OCI-LY3 (cell line): Measurements from ENCODE around the gene PDGFC.
A peak's percentile ranks its signal among the peaks of the same experiment; 100 is the strongest.

Source experiments
- H2AFZ ChIP-seq: fragments of 200-600, 300-600 bp; shearing (Covaris generic); 2 replicates; pipeline ENCODE4 v1.6.0; 2014; ENCODE audit warnings: antibody characterized with exemption, low read depth, low read length
- H3K27ac ChIP-seq: fragments of 200-600, 300-600 bp; sonication (generic); 2 replicates; pipeline ENCODE4 v1.5.1; 2014; ENCODE audit warnings: mild to moderate bottlenecking, low read length, moderate library complexity, mixed read lengths
- H3K27me3 ChIP-seq: fragments of 200-600, 300-600 bp; sonication (generic); 2 replicates; pipeline ENCODE4 v1.6.1; 2014; ENCODE audit warnings: low read depth, low read length, mixed read lengths
- H3K36me3 ChIP-seq: fragments of 200-600, 300-600 bp; sonication (generic); replicated peaks from 2 replicates; pipeline ENCODE3; 2014; ENCODE audit warnings: low read depth, low read length, mixed read lengths
- H3K4me1 ChIP-seq: fragments of 300-600, 200-600 bp; sonication (generic); 2 replicates; pipeline ENCODE4 v1.6.1; 2014; ENCODE audit warnings: low read length, mixed read lengths
- H3K4me2 ChIP-seq: fragments of 200-600, 300-600 bp; sonication (generic); 2 replicates; pipeline ENCODE4 v1.6.1; 2014; ENCODE audit warnings: low read length, mixed read lengths
- H3K4me3 ChIP-seq: fragments of 300-600, 200-600 bp; sonication (generic); 2 replicates; pipeline ENCODE4 v1.5.1; 2014; ENCODE audit warnings: antibody characterized with exemption, mild to moderate bottlenecking, low read length, moderate library complexity
- H3K79me2 ChIP-seq: fragments of 300-600, 200-600 bp; shearing (Covaris generic); 2 replicates; pipeline ENCODE4 v1.6.1; 2014; ENCODE audit warnings: mild to moderate bottlenecking, low read length, mixed read lengths
- H3K9ac ChIP-seq: fragments of 300-600, 200-600 bp; shearing (Covaris generic); 2 replicates; pipeline ENCODE4 v1.6.0; 2014; ENCODE audit warnings: mild to moderate bottlenecking, low read length, moderate library complexity
- H3K9me3 ChIP-seq: fragments of 200-600, 300-600 bp; shearing (Covaris generic); 2 replicates; pipeline ENCODE4 v1.6.1; 2014; ENCODE audit warnings: low read length, mixed read lengths; ENCODE audit not compliant: insufficient read depth
- H4K20me1 ChIP-seq: fragments of 200-600, 300-600 bp; sonication (generic); 2 replicates; pipeline ENCODE4 v1.6.1; 2016; ENCODE audit warnings: low read length, mixed read lengths; ENCODE audit not compliant: insufficient read depth
- CTCF ChIP-seq: fragments of 200-600, 300-600 bp; sonication (generic); IDR thresholded peaks from 2 replicates; pipeline ENCODE4 v1.5.1; 2014; ENCODE audit warnings: antibody characterized with exemption, low read length, low read depth
- EZH2phosphoT487 ChIP-seq: fragments of 200-600 bp; shearing (Covaris generic); IDR thresholded peaks from 2 replicates; pipeline ENCODE4 v1.6.1; 2018; ENCODE audit warnings: antibody characterized with exemption, mixed run types, low read depth

PDGFC gene

DNA sequence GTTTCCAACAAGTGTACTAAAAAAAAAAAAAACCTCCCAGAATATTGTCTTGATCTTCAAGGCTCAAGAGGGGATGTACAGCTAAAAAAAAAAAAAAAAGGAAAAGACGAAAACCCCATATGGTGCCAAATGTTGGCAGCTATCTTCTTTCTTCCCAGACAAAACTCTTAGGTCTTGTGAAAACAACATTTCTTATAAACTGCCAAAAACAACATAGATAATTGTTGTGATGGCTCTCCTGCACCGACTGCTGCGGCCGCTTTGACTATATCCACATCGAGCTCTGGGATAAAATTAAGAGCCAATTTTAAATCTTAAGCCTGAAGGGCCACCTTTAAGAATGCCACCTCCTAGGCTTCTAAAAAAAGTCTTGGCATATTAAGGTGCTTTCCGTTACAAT, 23.5 kb downstream of the PDGFC start:
- Histone ChIP-seq H3K9ac (no peak overlapping the region), H3K4me1 (peaks cover 6% of the 10 kb centered on the region; the same call in 1 of the 2 replicates), H3K27ac (no peak overlapping the region), H3K36me3 (no peaks in the 10 kb centered on the region), H3K27me3 (no peaks in the 10 kb centered on the region), H3K9me3 (no peaks in the 10 kb centered on the region), H3K4me2 (no peak overlapping the region), H3K4me3 (no peak overlapping the region), H4K20me1 (no peaks in the 10 kb centered on the region), H2AFZ (no peak overlapping the region), H3K79me2 (no peaks in the 10 kb centered on the region)
- TF ChIP-seq CTCF: no peak
- no peak for TF ChIP-seq EZH2phosphoT487

- H3K9me3 ChIP-seq: no peaks in the 10 kb centered on the region
- TF ChIP-seq EZH2phosphoT487 (no peak), CTCF (no peak)
- peaks cover 6% of the 10 kb centered on the region; the same call in 1 of the 2 replicates for H3K4me1 ChIP-seq
- no peaks in the 10 kb centered on the region for H3K27me3 ChIP-seq
- peak overlapping the region; percentile 27; the same call in 1 of the 2 replicates for H2AFZ ChIP-seq
- no peak overlapping the region for H3K27ac ChIP-seq
- no peak overlapping the region for H3K4me3 ChIP-seq
- no peaks in the 10 kb centered on the region for H3K36me3 ChIP-seq
- H3K79me2 ChIP-seq: no peaks in the 10 kb centered on the region
- H4K20me1 ChIP-seq: no peaks in the 10 kb centered on the region
- H3K9ac ChIP-seq: no peak overlapping the region
- no peak overlapping the region for H3K4me2 ChIP-seq
Observed at GRCh38 chr4:156946516-156947424, 24.8 kb downstream of the PDGFC start.

GRCh38 chr4:156945532-156945931, 26.1 kb downstream of the PDGFC start:
- H2AFZ ChIP-seq: no peak overlapping the region
- H3K4me3 ChIP-seq: no peak overlapping the region
- no peak overlapping the region for H3K4me2 ChIP-seq
- no peaks in the 10 kb centered on the region for H3K36me3 ChIP-seq
- no peaks in the 10 kb centered on the region for H4K20me1 ChIP-seq
- H3K79me2 ChIP-seq: no peaks in the 10 kb centered on the region
- no peak overlapping the region for H3K27ac ChIP-seq
- no peak for TF ChIP-seq CTCF
- TF ChIP-seq EZH2phosphoT487: no peak
- H3K27me3 ChIP-seq: no peaks in the 10 kb centered on the region
- H3K9me3 ChIP-seq: no peaks in the 10 kb centered on the region
- H3K9ac ChIP-seq: no peak overlapping the region
- H3K4me1 ChIP-seq: peaks cover 6% of the 10 kb centered on the region; the same call in 1 of the 2 replicates

DNA sequence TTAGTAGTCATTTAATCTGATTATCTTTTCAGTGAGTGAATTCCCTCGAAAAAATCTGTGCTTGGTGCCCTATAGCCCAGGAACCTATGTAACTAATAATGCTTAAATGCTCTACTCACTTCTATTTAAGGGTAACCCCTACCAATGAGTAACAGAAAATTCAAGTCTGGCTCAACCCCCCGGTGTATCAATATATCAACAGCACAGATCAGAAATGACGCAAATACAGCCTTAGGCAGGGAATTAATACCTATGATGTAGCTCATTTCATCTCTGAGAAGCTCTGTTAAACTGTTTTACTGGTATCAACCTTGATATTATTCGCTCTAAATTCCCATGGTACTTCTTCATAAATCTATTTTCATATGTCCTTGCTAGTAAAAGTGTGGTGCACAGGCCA, 28.6 kb downstream of the PDGFC start:
- Histone ChIP-seq H3K27ac (no peak overlapping the region), H3K79me2 (no peaks in the 10 kb centered on the region)

More for the DNA sequence above, 28.6 kb downstream of the PDGFC start:
- Histone ChIP-seq H3K9me3 (no peaks in the 10 kb centered on the region), H3K36me3 (no peaks in the 10 kb centered on the region), H3K9ac (no peak overlapping the region), H2AFZ (no peak overlapping the region), H4K20me1 (no peaks in the 10 kb centered on the region), H3K27me3 (no peaks in the 10 kb centered on the region), H3K4me2 (no peak overlapping the region), H3K4me3 (no peak overlapping the region), H3K4me1 (peaks cover 6% of the 10 kb centered on the region; the same call in 1 of the 2 replicates)
- TF ChIP-seq CTCF (no peak), EZH2phosphoT487 (no peak)
